GM21381 (cell line): ENCODE measurements around the gene ARHGEF26.

ENCODE experiments used
- ATAC-seq: cut with Tn5 transposase; IDR thresholded peaks from one replicate; pipeline ENCODE4 v1.9.1; 2021; ENCODE audit warnings: mild to moderate bottlenecking, moderate library complexity; ENCODE audit not compliant: unreplicated experiment

Gene ARHGEF26

GRCh38 chr3:154112146-154112852 is 8.9 kb upstream of the ARHGEF26 start:
- ATAC-seq: no peak

- ATAC-seq: no peak
Measured at GRCh38 chr3:154113609-154114008, 7.6 kb upstream of the ARHGEF26 start.

GRCh38 chr3:154115332-154115731 is 5.9 kb upstream of the ARHGEF26 start:
- ATAC-seq: no peak

DNA sequence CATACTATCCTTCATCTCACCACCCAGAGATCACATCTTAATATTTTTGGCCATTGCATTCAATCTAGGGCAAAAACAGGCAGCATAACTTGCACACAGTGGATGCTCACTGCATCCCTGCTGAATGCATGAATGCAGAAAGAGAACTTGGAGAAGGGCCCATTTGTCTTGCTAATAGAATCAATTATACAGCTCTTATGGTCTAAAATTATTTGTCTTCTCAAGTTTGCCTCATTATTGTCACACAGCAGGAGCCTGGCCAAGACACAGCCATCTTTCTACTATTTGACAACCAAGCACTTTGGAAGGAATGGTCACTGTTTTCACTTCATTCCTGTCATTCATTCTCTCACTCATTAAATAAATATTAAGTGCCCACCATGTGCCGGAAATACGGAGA is 1.2 kb upstream of the ARHGEF26 start:
- ATAC-seq: no peak

- ATAC-seq: peak; percentile 32
Measured at GRCh38 chr3:154121701-154122551, 736 bp downstream of the ARHGEF26 start.

GRCh38 chr3:154122552-154122911 is 1.3 kb downstream of the ARHGEF26 start:
- no peak for ATAC-seq

- ATAC-seq: no peak
Measured at GRCh38 chr3:154122912-154123559, 1.8 kb downstream of the ARHGEF26 start.

DNA sequence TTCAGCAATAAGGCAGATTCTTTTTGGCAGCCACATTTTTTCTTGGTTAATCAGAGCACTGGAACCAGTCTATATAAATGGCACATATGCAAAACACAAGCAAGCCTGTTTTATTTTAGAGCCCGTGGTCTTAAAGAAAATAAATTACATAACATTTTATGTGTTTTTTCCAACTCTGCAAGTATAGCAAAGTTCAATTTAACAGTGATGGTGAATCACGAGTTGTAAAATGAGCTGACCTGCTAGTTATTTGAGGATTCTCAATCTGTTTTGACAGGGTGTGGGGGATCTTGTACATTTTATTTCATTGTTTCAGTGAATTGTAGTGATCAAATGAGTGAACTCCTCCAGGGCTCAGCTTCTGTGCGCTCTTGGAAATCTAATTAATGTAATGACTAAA is 2.7 kb downstream of the ARHGEF26 start:
- no peak for ATAC-seq

GRCh38 chr3:154125378-154126030 is 4.3 kb downstream of the ARHGEF26 start:
- ATAC-seq: no peak

- ATAC-seq: no peak
Measured at GRCh38 chr3:154126651-154127050, 5.5 kb downstream of the ARHGEF26 start.

GRCh38 chr3:154129625-154130024 is 8.4 kb downstream of the ARHGEF26 start:
- no peak for ATAC-seq

GRCh38 chr3:154130540-154130939 is 9.3 kb downstream of the ARHGEF26 start:
- ATAC-seq: no peak

- no peak for ATAC-seq
Measured at GRCh38 chr3:154131830-154132229, 10.6 kb downstream of the ARHGEF26 start.

DNA sequence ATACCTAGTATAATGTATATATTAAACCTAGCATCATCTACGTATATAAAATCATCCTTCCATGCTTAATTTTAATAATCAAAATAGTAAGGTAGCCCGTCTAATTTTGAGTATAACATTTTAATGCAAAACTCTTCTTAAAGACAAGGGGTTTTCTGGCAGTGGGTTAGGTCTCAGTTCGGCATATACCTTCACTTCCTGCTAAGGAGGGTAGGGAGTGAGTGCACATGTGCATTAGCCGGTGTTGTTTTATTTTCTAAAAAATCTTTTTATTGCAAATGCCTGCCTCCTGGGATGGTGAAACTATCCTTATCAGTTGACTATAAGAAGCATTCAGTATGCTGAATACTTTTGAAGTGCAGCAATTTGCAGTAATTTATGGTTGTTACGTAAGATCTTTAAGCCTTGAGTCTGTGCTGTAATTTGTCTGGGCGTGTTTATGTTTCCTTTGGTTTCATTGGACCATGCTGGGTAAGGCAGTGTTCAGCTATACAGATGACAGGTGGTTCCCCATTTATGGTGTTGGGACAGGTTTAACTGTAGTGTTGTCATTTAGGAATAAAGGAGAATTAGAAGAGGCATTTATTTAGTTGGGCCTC is 11.7 kb downstream of the ARHGEF26 start:
- ATAC-seq: no peak

DNA sequence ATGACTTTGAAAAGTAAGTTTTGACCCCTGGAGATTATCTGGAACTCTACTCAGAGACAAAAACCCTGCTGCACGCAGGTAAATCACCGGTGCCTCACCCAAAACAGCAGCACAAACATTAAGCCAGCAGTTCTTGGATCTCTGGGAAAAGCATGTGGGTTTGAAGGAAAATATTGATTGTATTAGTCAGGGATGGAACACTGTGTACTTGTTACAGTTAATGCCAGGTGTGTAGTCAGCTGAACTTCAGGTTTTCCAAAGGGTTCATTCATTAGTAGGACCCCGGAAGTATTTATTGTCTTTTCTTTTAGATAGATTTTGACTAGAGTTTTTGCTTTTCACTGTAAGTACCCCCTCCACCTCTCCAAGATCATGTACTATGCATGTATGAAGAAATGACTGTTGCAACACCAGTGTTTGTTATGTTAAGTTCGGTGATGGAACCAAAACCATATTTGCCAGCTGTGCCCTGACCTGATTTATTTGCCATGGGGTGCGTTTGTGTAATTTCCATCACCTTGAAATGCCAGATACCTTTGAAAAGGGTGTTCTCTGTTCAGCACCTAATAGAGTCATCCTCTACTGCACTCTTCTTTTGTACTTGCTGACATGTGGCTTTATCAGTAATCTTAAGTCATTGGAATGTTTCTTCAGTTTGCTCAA is 14.5 kb downstream of the ARHGEF26 start:
- ATAC-seq: no peak

DNA sequence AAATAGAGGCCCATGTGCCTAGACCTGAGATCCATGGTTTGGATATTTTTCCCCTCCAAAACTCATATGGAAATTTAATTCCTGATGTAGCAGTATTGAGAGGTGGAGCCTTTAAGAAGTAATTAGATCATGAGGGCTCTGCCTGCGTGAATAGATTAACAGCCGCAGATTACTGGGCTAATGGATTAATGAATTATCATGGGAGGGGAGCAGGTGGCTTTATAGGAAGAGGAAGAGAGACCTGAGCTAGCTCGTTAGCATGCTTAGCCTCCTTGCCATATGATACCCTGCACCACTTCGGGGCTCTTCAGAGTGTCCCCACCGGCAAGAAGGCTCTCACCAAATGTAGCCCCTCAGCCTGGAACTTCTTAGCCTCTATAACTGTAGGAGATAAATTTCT is 15.8 kb downstream of the ARHGEF26 start:
- ATAC-seq: no peak

DNA sequence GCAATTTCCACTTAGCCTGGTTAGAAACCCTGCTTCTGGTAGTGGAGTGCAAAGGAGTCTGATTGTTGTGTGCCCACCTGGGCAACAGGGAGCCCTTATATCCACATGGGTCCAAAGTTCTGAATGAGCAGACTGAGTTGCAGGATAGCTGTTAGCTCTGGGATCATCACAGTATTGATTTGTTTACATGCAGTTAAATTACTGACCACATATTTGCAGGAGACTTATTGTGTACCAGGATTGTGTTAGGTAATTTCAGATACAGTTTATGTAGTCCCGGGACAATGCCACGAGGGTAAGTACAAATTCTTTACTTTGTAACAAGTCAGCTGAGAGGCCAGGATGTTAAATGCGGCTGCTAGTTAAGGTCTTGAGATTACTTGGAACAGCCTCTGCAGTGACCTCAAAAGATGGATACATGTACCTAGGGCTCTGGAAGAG is 18.8 kb downstream of the ARHGEF26 start:
- no peak for ATAC-seq

DNA sequence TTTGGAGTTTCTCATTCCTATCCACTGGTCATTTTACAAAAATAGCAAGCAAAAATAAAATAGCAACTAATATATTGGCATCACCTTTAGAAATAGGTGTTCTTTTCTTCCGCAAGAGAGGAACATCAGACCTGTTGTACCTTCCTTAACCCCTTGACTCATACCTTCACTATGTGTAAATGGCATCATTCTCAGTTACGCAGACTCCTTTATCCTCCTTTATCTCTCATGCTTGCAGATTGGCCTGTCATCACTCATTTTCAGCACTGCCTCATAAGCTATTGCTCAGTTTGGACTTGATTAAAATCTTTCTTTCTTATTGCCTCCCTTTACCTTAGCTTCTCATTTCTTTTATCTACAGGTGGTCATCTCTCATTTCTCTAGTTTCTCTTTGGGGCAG is 21.4 kb downstream of the ARHGEF26 start:
- ATAC-seq: no peak

DNA sequence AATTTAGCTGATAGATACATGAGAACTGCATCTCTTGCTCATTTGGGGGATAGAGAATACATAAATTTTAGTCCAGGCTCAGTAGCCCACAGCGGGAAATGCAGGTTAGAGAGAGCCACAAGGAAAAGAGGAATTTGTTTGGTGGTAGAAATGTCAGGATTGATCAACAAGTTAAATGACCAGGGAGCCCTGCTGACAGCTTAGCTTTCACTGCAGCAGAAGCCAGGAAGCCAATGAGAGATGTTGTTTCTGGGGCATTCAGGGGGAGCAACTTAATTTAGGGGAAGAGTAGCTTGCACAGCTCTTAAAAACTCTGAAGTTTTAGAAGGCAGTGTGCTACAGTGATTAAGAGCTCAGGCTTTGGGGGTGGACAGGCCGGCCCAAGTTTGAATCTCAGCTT is 22.7 kb downstream of the ARHGEF26 start:
- ATAC-seq: no peak

GRCh38 chr3:154144825-154145465 is 23.8 kb downstream of the ARHGEF26 start:
- no peak for ATAC-seq
